Caco-2 (cell line): ENCODE data around the gene ABLIM2. TPM values are rescaled to one million over a fixed set of nuclear protein-coding genes. Genes with fewer than 3 reads are reported as not detected.

Source experiments
- BruUV-seq: library from RNA; stranded (reverse); fragments of 400-500 nt; replicated peaks from 2 replicates; lab custom pipeline; 2021; lab: Mats Ljungman, UMichigan
- CTCF ChIA-PET: fragments of 300-600 bp; sonication (Branson Sonifier 250); formaldehyde crosslinking; loops from one replicate; lab custom pipeline; 2022; ENCODE audit warnings: antibody characterized with exemption; lab: Charles Lee
- POLR2A ChIA-PET: fragments of 300-600 bp; sonication (Branson Sonifier 250); formaldehyde crosslinking; loops from one replicate; lab custom pipeline; 2022; ENCODE audit warnings: antibody characterized with exemption; lab: Charles Lee
- DNase-seq, 2 experiments: peaks; one replicate each; pipeline versions ENCODE4 v3.0.0 to v3.0.0-alpha.2; 2020 to 2022
- H3K27me3 ChIP-seq: replicated peaks from 2 replicates; pipeline ENCODE4 v1.6.0; 2011; ENCODE audit warnings: low read length; ENCODE audit not compliant: control insufficient read depth, insufficient read depth
- H3K36me3 ChIP-seq: 2 replicates; pipeline ENCODE4 v1.5.1; 2011; ENCODE audit warnings: low read length; ENCODE audit not compliant: control insufficient read depth, insufficient read depth
- H3K4me1 ChIP-seq: fragments of 250-450 bp; sonication (Bioruptor Pico); 2 replicates; pipeline ENCODE4 v1.5.1; 2020; ENCODE audit warnings: mild to moderate bottlenecking
- H3K4me3 ChIP-seq: 2 replicates; pipeline ENCODE4 v1.5.1; 2011; ENCODE audit warnings: low read depth, mild to moderate bottlenecking, control low read depth, low read length
- H3K9me3 ChIP-seq: fragments of 250-450 bp; sonication (Bioruptor Pico); 2 replicates; pipeline ENCODE4 v1.5.1; 2020; ENCODE audit warnings: mild to moderate bottlenecking, moderate library complexity
- H3K27ac Mint-ChIP-seq: one replicate; pipeline ENCODE4 v1.8.0; 2022; ENCODE audit warnings: mixed read lengths; ENCODE audit not compliant: unreplicated experiment
- H3K27me3 Mint-ChIP-seq: one replicate; pipeline ENCODE4 v1.8.0; 2022; ENCODE audit warnings: mixed read lengths; ENCODE audit not compliant: insufficient read depth, unreplicated experiment
- H3K36me3 Mint-ChIP-seq: one replicate; pipeline ENCODE4 v1.8.0; 2022; ENCODE audit warnings: mild to moderate bottlenecking, mixed read lengths; ENCODE audit not compliant: insufficient read depth, unreplicated experiment
- H3K4me1 Mint-ChIP-seq: one replicate; pipeline ENCODE4 v1.8.0; 2022; ENCODE audit warnings: low read depth, mixed read lengths; ENCODE audit not compliant: unreplicated experiment
- H3K4me3 Mint-ChIP-seq: one replicate; pipeline ENCODE4 v1.8.0; 2022; ENCODE audit warnings: mild to moderate bottlenecking, moderate library complexity, mixed read lengths; ENCODE audit not compliant: unreplicated experiment
- H3K9me3 Mint-ChIP-seq: one replicate; pipeline ENCODE4 v1.8.0; 2022; ENCODE audit warnings: mixed read lengths; ENCODE audit not compliant: unreplicated experiment
- intact Hi-C: fragments of 100-400 bp; cut with micrococcal nuclease; formaldehyde crosslinking; loops from one replicate; pipeline ENCODE4 v1.10.0; 2022; ENCODE audit not compliant: unreplicated experiment
- total RNA-seq: library from RNA; stranded (reverse); gene quantifications from 2 replicates; pipeline ENCODE4 v1.2.3, GENCODE V29; 2022
- TF ChIP-seq, protein P1 (sequence below), 2 experiments: fragments of 200-600 bp in 1 of 2; IDR thresholded peaks; 1 replicate in 1 of 2; 2 replicates in 1 of 2; pipeline versions ENCODE4 v1.5.1 to v1.8.0; 2011 to 2022; ENCODE audit warnings: antibody characterized with exemption in 1 of 2, control low read depth in 1 of 2, inconsistent platforms in 1 of 2, low read depth in 1 of 2, low read length in 1 of 2, mild to moderate bottlenecking in 1 of 2, moderate library complexity in 1 of 2; ENCODE audit not compliant: insufficient read depth in 1 of 2, severe bottlenecking in 1 of 2, unreplicated experiment in 1 of 2

Gene ABLIM2
- total RNA-seq, 1 experiment from 2014 or later = 0.23 TPM

- ChIA-PET POLR2A (no interaction called here), CTCF (interaction anchor here (1.6 kb wide), 1 partner anchor 25 kb away, joined by 8 read pairs; no protein-coding TSS in a partner anchor)
- no peak overlapping the region for H3K4me3 ChIP-seq
- BruUV-seq = no TSS peak
- DNase-seq = no peak
- H3K9me3 ChIP-seq = no peaks in the 10 kb centered on the region
- no peaks in the 10 kb centered on the region for H3K27me3 ChIP-seq
- H3K27me3 Mint-ChIP-seq = no peaks in the 10 kb centered on the region
- H3K9me3 Mint-ChIP-seq = no peaks in the 10 kb centered on the region
- TF ChIP-seq, protein P1, sequence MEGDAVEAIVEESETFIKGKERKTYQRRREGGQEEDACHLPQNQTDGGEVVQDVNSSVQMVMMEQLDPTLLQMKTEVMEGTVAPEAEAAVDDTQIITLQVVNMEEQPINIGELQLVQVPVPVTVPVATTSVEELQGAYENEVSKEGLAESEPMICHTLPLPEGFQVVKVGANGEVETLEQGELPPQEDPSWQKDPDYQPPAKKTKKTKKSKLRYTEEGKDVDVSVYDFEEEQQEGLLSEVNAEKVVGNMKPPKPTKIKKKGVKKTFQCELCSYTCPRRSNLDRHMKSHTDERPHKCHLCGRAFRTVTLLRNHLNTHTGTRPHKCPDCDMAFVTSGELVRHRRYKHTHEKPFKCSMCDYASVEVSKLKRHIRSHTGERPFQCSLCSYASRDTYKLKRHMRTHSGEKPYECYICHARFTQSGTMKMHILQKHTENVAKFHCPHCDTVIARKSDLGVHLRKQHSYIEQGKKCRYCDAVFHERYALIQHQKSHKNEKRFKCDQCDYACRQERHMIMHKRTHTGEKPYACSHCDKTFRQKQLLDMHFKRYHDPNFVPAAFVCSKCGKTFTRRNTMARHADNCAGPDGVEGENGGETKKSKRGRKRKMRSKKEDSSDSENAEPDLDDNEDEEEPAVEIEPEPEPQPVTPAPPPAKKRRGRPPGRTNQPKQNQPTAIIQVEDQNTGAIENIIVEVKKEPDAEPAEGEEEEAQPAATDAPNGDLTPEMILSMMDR (IDR thresholded peaks at IDR 0.05; ENCODE audit: insufficient read depth in 1 of 2, low read depth in 1 of 2, low read length in 1 of 2, severe bottlenecking in 1 of 2, unreplicated experiment in 1 of 2) = no peak
- H3K4me1 Mint-ChIP-seq = peaks cover 17% of the 10 kb centered on the region
- H3K36me3 ChIP-seq = no peaks in the 10 kb centered on the region
- H3K4me3 Mint-ChIP-seq = no peak overlapping the region
- H3K4me1 ChIP-seq = peaks cover 48% of the 10 kb centered on the region
- peak overlapping the region; percentile 50 for H3K27ac Mint-ChIP-seq
- H3K36me3 Mint-ChIP-seq = peaks cover 4% of the 10 kb centered on the region
- intact Hi-C loops = no loop called here
Measured at GRCh38 chr4:8201321-8201781, 42.7 kb upstream of the ABLIM2 start.

GRCh38 chr4:8200302-8200975 lies 41.8 kb upstream of the ABLIM2 start:
- Mint-ChIP-seq H3K36me3 (peaks cover 4% of the 10 kb centered on the region), H3K27me3 (no peaks in the 10 kb centered on the region), H3K4me3 (peak overlapping the region; percentile 31), H3K27ac (peak overlapping the region; percentile 50), H3K9me3 (no peaks in the 10 kb centered on the region), H3K4me1 (peaks cover 17% of the 10 kb centered on the region)
- DNase-seq = no peak
- no peaks in the 10 kb centered on the region for H3K27me3 ChIP-seq
- CTCF ChIA-PET = interaction anchor here (1.6 kb wide), 1 partner anchor 24 kb away, joined by 8 read pairs; no protein-coding TSS in a partner anchor
- H3K36me3 ChIP-seq = no peaks in the 10 kb centered on the region
- POLR2A ChIA-PET = no interaction called here
- TF ChIP-seq, protein P1 (IDR thresholded peaks at IDR 0.05; ENCODE audit: insufficient read depth in 1 of 2, low read depth in 1 of 2, low read length in 1 of 2, severe bottlenecking in 1 of 2, unreplicated experiment in 1 of 2) = no peak
- peak overlapping the region; percentile 44; the same call in 1 of the 2 replicates for H3K4me3 ChIP-seq
- peaks cover 48% of the 10 kb centered on the region for H3K4me1 ChIP-seq
- intact Hi-C loops = no loop called here
- no peaks in the 10 kb centered on the region for H3K9me3 ChIP-seq
- no TSS peak for BruUV-seq

GRCh38 chr4:8199594-8200301 lies 41.1 kb upstream of the ABLIM2 start:
- peaks cover 4% of the 10 kb centered on the region for H3K36me3 Mint-ChIP-seq
- peak overlapping the region; percentile 81 for H3K4me3 Mint-ChIP-seq
- no peak for DNase-seq
- ChIA-PET POLR2A (no interaction called here), CTCF (interaction anchor here (0.9 to 1.6 kb wide), 5 partner anchors 20 to 211 kb away, joined by 3 to 22 read pairs (median 4); no protein-coding TSS in a partner anchor)
- H3K9me3 ChIP-seq = no peaks in the 10 kb centered on the region
- TF ChIP-seq, protein P1 (IDR thresholded peaks at IDR 0.05; ENCODE audit: insufficient read depth in 1 of 2, low read depth in 1 of 2, low read length in 1 of 2, severe bottlenecking in 1 of 2, unreplicated experiment in 1 of 2) = no peak
- peaks cover 48% of the 10 kb centered on the region for H3K4me1 ChIP-seq
- peaks cover 17% of the 10 kb centered on the region for H3K4me1 Mint-ChIP-seq
- peak overlapping the region; percentile 44 for H3K4me3 ChIP-seq
- BruUV-seq = TSS peak; percentile 69
- H3K36me3 ChIP-seq = no peaks in the 10 kb centered on the region
- H3K9me3 Mint-ChIP-seq = no peaks in the 10 kb centered on the region
- H3K27ac Mint-ChIP-seq = peak overlapping the region; percentile 89
- intact Hi-C loops = loop anchor here (2.0 kb wide), 1 partner anchor 39 kb away; no protein-coding TSS in a partner anchor
- H3K27me3 ChIP-seq = no peaks in the 10 kb centered on the region
- H3K27me3 Mint-ChIP-seq = no peaks in the 10 kb centered on the region
